ENCODE data around the gene PSMB5.

DNA sequence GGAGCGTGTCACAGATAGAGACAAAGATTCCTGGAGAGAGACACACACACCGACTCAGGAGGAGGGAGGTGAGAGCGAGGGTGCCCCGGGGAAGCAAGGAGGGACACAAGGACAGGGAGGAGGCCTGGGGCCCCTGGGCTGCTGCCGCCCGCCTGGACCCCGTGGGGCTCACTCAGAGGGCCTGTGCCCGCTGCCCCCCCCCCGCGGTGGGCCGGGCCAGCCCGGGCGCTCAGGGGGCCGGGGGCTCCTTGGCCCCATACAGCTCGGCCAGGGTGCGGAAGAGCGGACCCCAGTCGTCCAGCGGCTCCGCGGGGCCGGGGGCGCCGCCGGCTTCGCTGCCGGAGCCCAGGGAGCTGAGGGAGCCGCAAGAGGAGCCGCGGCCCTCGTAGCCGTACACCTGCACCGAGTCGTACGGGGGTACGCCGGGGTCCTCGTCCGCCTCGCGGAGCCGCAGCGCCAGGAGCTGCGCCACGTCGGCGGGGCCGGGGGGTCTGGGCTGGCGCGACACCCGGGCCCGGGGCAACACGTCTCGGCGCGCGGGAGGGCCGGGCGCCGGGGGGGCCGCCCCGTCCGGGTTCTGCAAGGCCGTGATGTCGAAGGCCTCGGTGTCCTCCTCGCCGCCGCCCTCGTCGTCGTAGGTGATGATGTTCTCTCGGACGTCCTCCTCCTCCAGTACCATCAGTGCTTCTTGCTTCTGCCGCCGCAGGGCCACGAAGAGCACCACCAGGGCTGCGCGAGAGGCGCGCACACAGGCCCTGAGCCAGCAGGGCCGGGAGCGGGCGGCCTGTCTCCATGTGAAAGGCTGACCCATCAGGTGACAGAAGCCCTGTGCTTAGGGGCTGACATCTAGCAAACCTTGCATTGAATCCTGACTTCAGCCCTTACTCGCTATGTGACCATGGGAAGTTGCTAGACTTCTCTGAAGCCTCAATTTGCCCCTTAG is 13.3 kb upstream of the PSMB5 start:
- TF ChIP-seq CTCF (IDR thresholded peaks at IDR 0.05) (no peak), POLR2A (IDR thresholded peaks at IDR 0.05) (no peak), EP300 (IDR thresholded peaks at IDR 0.05) (no peak)
